Endometrium (tissue), 2 donors: Measurements from ENCODE around the gene SCN2B.
"Not testable (repeated sequence)": the region's sequence is repeated elsewhere in the genome, so short reads cannot be mapped to it uniquely, and the experiment has no call there.

Experiments
- FAIRE-seq: peaks from 2 replicates; lab custom pipeline; 2012; peaks lifted over from hg19 to GRCh38; lab: Jason Lieb, UNC
- donor health status: control.
- donor health status: control.

Gene SCN2B

GRCh38 chr11:118206391-118207031 is 30.1 kb upstream of the SCN2B start:
- FAIRE-seq = no peak

GRCh38 chr11:118205606-118206378 is 29.4 kb upstream of the SCN2B start:
- FAIRE-seq = no peak

GRCh38 chr11:118202599-118203422 is 26.4 kb upstream of the SCN2B start:
- no peak for FAIRE-seq

GRCh38 chr11:118201966-118202365 is 25.5 kb upstream of the SCN2B start:
- FAIRE-seq = no peak

- FAIRE-seq = no peak
These were observed 24.7 kb upstream of the SCN2B start for GRCh38 chr11:118200901-118201680.

- no peak for FAIRE-seq
These were observed 24.1 kb upstream of the SCN2B start for GRCh38 chr11:118200497-118200896.

- FAIRE-seq = no peak
These were observed 22.7 kb upstream of the SCN2B start for GRCh38 chr11:118199135-118199534.

- FAIRE-seq = no peak
These were observed 21.9 kb upstream of the SCN2B start for GRCh38 chr11:118198370-118198769.

GRCh38 chr11:118194835-118195627 is 18.6 kb upstream of the SCN2B start:
- FAIRE-seq = no peak

GRCh38 chr11:118193910-118194566 is 17.6 kb upstream of the SCN2B start:
- FAIRE-seq = no peak

- FAIRE-seq = not testable (repeated sequence)
These were observed 16.4 kb upstream of the SCN2B start for GRCh38 chr11:118192817-118193216.

- not testable (repeated sequence) for FAIRE-seq
These were observed 14.6 kb upstream of the SCN2B start for GRCh38 chr11:118190942-118191506.

- no peak for FAIRE-seq
These were observed 10.1 kb upstream of the SCN2B start for GRCh38 chr11:118186346-118187107.

GRCh38 chr11:118184784-118185579 is 8.5 kb upstream of the SCN2B start:
- no peak for FAIRE-seq

GRCh38 chr11:118183691-118184090 is 7.3 kb upstream of the SCN2B start:
- not testable (repeated sequence) for FAIRE-seq

GRCh38 chr11:118180300-118180703 is 3.9 kb upstream of the SCN2B start:
- no peak for FAIRE-seq

- no peak for FAIRE-seq
These were observed 317 bp upstream of the SCN2B start for GRCh38 chr11:118176778-118177134.
